HepG2 (cell line): Measurements from ENCODE around the gene TBCD. TPM values are rescaled to one million over a fixed set of nuclear protein-coding genes. Genes with fewer than 3 reads are reported as not detected.

ENCODE experiments used
- ATF7 ChIP-seq, 2 experiments: fragments of 450-650 bp in 1 of 2; sonication (generic) in 1 of 2; formaldehyde crosslinking in 1 of 2; IDR thresholded peaks; 2 replicates each; pipeline versions ENCODE4 v1.4.0 to v1.6.1; 2016 to 2020; ENCODE audit warnings: antibody characterized with exemption in 1 of 2, mild to moderate bottlenecking in 1 of 2, missing genetic modification reagents in 1 of 2
- ERF ChIP-seq: IDR thresholded peaks from 2 replicates; pipeline ENCODE4 v1.6.1; 2018; ENCODE audit warnings: missing biosample characterization, missing genetic modification reagents
- FOXJ3 ChIP-seq: sonication (generic); formaldehyde crosslinking; IDR thresholded peaks from 2 replicates; pipeline ENCODE4 v1.4.0; 2020; ENCODE audit warnings: missing genetic modification reagents, mild to moderate bottlenecking, borderline replicate concordance
- GZF1 ChIP-seq: sonication (generic); formaldehyde crosslinking; IDR thresholded peaks from 2 replicates; pipeline ENCODE4 v1.5.1; 2020; ENCODE audit warnings: mild to moderate bottlenecking, missing genetic modification reagents
- HDAC2 ChIP-seq: sonication (generic); formaldehyde crosslinking; IDR thresholded peaks from 2 replicates; pipeline ENCODE4 v1.4.0; 2020; ENCODE audit warnings: missing genetic modification reagents
- KLF13 ChIP-seq: sonication (generic); formaldehyde crosslinking; IDR thresholded peaks from 2 replicates; pipeline ENCODE4 v1.4.0; 2020; ENCODE audit warnings: mild to moderate bottlenecking, missing genetic modification reagents
- KLF9 ChIP-seq: IDR thresholded peaks from 2 replicates; pipeline ENCODE4 v1.6.1; 2016; ENCODE audit warnings: low read depth
- MYC ChIP-seq: sonication (generic); formaldehyde crosslinking; IDR thresholded peaks from 2 replicates; pipeline ENCODE4 v1.9.0; 2021; ENCODE audit warnings: missing genetic modification reagents, borderline replicate concordance
- SOX13 ChIP-seq, 3 experiments: fragments of 450-650 bp in 1 of 3; sonication (generic) in 1 of 3; formaldehyde crosslinking in 1 of 3; IDR thresholded peaks in 2 of 3; conservative IDR thresholded peaks in 1 of 3; 2 replicates each; pipeline versions ENCODE4 v1.5.0 to v1.6.1; 2016 to 2020; ENCODE audit warnings: antibody characterized with exemption in 1 of 3, mild to moderate bottlenecking in 1 of 3, missing compliant biosample characterization in 1 of 3, missing genetic modification reagents in 1 of 3, moderate library complexity in 1 of 3
- TGIF2 ChIP-seq: IDR thresholded peaks from 2 replicates; pipeline ENCODE4 v1.6.1; 2016; ENCODE audit warnings: control low read depth, missing compliant biosample characterization
- ZBTB20 ChIP-seq: sonication (generic); formaldehyde crosslinking; IDR thresholded peaks from 2 replicates; pipeline ENCODE4 v1.8.1; 2023; ENCODE audit warnings: missing genetic modification reagents, low read depth, mild to moderate bottlenecking, borderline replicate concordance
- ZNF20 ChIP-seq: sonication (generic); formaldehyde crosslinking; IDR thresholded peaks from 2 replicates; pipeline ENCODE4 v1.4.0; 2020; ENCODE audit warnings: mild to moderate bottlenecking, moderate library complexity, missing genetic modification reagents
- ZNF260 ChIP-seq: sonication (generic); formaldehyde crosslinking; IDR thresholded peaks from 2 replicates; pipeline ENCODE4 v1.4.0; 2020; ENCODE audit warnings: missing genetic modification reagents, low read depth, mild to moderate bottlenecking, borderline replicate concordance
- ZNF264 ChIP-seq: sonication (generic); formaldehyde crosslinking; IDR thresholded peaks from 2 replicates; pipeline ENCODE4 v1.4.0; 2020; ENCODE audit warnings: missing genetic modification reagents
- ZNF878 ChIP-seq: sonication (generic); formaldehyde crosslinking; IDR thresholded peaks from 2 replicates; pipeline ENCODE4 v1.8.1; 2023; ENCODE audit warnings: mild to moderate bottlenecking, missing genetic modification reagents, moderate library complexity
- polyA plus RNA-seq, 8 experiments: library from polyadenylated mRNA; depleted of rRNA in 3 of 8; stranded (reverse) in 7 of 8; unstranded in 1 of 8; fragments of >200 nt; fragmentation: Illumina TruSeq in 4 of 8; extraction: Trizol in 4 of 8; gene quantifications; 2 replicates each; pipeline versions ENCODE4 v1.2.1 to v1.2.3, GENCODE V29; 2011 to 2016; ENCODE audit warnings: low read depth in 4 of 8, missing spikeins in 1 of 8, mixed read lengths in 1 of 8; ENCODE audit not compliant: insufficient read depth in 1 of 8
- total RNA-seq, 5 experiments: library from RNA; depleted of rRNA; stranded (reverse); fragments of >200 nt; fragmentation: Illumina TruSeq; extraction: Trizol; gene quantifications; 2 replicates each; pipeline ENCODE4 v1.2.3, GENCODE V29; 2016; ENCODE audit warnings: low read depth in 1 of 5
- TF ChIP-seq, protein P1 (sequence below): sonication (generic); formaldehyde crosslinking; IDR thresholded peaks from 2 replicates; pipeline ENCODE4 v1.4.0; 2020; ENCODE audit warnings: low read depth, mild to moderate bottlenecking, missing genetic modification reagents
- TF ChIP-seq, protein P2 (sequence below): sonication (generic); formaldehyde crosslinking; IDR thresholded peaks from 2 replicates; pipeline ENCODE4 v1.4.0; 2020; ENCODE audit warnings: missing genetic modification reagents
- TF ChIP-seq, protein P3 (sequence below): sonication (generic); formaldehyde crosslinking; conservative IDR thresholded peaks from 2 replicates; pipeline ENCODE4 v1.8.0; 2022; ENCODE audit warnings: mild to moderate bottlenecking, moderate library complexity, missing genetic modification reagents
- TF ChIP-seq, protein P4 (sequence below): sonication (generic); formaldehyde crosslinking; IDR thresholded peaks from 2 replicates; pipeline ENCODE4 v1.4.0; 2020; ENCODE audit warnings: missing genetic modification reagents
- TF ChIP-seq, protein P5 (sequence below): sonication (generic); formaldehyde crosslinking; IDR thresholded peaks from 2 replicates; pipeline ENCODE4 v1.8.0; 2022; ENCODE audit warnings: mild to moderate bottlenecking, missing genetic modification reagents, borderline replicate concordance

TBCD gene
- total and polyA plus RNA-seq, 2 of the 13 experiments (the other 11 are each of a cell fraction or from before 2014, with no cell fraction given) = 33.9 to 54.8 TPM

DNA sequence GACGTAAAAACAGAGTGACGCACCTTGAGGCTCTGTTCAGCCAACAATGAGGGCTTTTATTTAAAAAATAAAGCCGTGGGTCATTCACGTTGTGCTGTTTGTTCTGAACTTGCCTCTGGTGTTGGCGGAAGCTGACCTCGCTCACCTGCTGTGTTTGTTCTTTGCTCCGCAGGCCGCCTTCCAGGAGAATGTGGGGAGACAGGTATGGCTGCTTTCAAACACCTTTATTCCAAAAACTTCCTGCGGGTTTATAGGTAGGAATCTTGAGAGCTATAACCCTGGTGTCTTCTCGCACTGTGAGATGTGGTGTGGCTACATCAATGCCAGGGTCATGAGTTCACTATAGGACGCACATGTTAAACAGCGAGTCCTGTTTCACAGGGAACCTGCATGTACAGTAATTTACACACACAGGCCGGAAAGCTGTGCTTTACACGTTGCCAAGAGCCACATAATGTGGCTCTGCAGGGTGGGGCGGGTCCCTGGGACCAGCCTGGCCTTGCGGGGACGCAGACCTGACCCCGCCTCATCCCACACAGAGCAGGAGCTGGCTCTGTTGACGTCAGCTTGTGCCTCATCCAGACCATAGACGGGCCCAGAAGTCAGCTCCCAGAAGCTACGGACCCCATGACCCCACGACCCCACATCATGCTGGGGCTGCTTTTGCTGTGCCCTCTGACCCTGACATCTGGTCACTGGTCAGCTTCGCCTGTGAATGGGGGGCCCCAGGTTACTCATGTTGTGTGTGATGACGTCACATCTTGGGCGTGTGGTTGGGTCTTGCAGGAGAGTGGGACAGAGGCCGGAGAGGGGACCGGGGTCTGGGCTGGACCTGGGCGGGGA lies 137.9 kb downstream of the TBCD start (continued):
- TF ChIP-seq FOXJ3 (peak; percentile 46; the same call in 1 of the 2 replicates), ERF (0 out of 2 replicates have a peak, but pooled peaks have one; percentile 25), KLF9 (CRISPR knock-in tag) (no peak), ZBTB20 (CRISPR knock-in tag) (no peak), ZNF260 (no peak), KLF13 (CRISPR knock-in tag) (no peak), GZF1 (CRISPR knock-in tag) (no peak), TGIF2 (CRISPR knock-in tag) (peak; percentile 69), SOX13 (IDR thresholded peaks at IDR 0.05) (peak; percentile 60; the same call in 1 of the 2 replicates), SOX13 (CRISPR knock-in tag; conservative IDR thresholded peaks at IDR 0.05 in 1 of 2, IDR thresholded peaks at IDR 0.05 in 1 of 2) (peak in 1 of 2 experiments; percentile 90; a peak in 2 of 4 replicates), ZNF878 (CRISPR knock-in tag) (0 out of 2 replicates have a peak, but pooled peaks have one; percentile 45), HDAC2 (CRISPR knock-in tag) (peak; percentile 64), ZNF264 (no peak), ATF7 (IDR thresholded peaks at IDR 0.05) (peak; percentile 25; the same call in 1 of the 2 replicates), ATF7 (CRISPR knock-in tag; IDR thresholded peaks at IDR 0.05) (no peak; the same call in 1 of the 2 replicates), ZNF20 (CRISPR knock-in tag) (no peak), MYC (CRISPR knock-in tag) (no peak)
- TF ChIP-seq, protein P1, sequence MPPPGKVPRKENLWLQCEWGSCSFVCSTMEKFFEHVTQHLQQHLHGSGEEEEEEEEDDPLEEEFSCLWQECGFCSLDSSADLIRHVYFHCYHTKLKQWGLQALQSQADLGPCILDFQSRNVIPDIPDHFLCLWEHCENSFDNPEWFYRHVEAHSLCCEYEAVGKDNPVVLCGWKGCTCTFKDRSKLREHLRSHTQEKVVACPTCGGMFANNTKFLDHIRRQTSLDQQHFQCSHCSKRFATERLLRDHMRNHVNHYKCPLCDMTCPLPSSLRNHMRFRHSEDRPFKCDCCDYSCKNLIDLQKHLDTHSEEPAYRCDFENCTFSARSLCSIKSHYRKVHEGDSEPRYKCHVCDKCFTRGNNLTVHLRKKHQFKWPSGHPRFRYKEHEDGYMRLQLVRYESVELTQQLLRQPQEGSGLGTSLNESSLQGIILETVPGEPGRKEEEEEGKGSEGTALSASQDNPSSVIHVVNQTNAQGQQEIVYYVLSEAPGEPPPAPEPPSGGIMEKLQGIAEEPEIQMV = 0 out of 2 replicates have a peak, but pooled peaks have one; percentile 16
- TF ChIP-seq, protein P2, sequence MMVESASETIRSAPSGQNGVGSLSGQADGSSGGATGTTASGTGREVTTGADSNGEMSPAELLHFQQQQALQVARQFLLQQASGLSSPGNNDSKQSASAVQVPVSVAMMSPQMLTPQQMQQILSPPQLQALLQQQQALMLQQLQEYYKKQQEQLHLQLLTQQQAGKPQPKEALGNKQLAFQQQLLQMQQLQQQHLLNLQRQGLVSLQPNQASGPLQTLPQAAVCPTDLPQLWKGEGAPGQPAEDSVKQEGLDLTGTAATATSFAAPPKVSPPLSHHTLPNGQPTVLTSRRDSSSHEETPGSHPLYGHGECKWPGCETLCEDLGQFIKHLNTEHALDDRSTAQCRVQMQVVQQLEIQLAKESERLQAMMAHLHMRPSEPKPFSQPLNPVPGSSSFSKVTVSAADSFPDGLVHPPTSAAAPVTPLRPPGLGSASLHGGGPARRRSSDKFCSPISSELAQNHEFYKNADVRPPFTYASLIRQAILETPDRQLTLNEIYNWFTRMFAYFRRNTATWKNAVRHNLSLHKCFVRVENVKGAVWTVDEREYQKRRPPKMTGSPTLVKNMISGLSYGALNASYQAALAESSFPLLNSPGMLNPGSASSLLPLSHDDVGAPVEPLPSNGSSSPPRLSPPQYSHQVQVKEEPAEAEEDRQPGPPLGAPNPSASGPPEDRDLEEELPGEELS = peak; percentile 56
- TF ChIP-seq, protein P3, sequence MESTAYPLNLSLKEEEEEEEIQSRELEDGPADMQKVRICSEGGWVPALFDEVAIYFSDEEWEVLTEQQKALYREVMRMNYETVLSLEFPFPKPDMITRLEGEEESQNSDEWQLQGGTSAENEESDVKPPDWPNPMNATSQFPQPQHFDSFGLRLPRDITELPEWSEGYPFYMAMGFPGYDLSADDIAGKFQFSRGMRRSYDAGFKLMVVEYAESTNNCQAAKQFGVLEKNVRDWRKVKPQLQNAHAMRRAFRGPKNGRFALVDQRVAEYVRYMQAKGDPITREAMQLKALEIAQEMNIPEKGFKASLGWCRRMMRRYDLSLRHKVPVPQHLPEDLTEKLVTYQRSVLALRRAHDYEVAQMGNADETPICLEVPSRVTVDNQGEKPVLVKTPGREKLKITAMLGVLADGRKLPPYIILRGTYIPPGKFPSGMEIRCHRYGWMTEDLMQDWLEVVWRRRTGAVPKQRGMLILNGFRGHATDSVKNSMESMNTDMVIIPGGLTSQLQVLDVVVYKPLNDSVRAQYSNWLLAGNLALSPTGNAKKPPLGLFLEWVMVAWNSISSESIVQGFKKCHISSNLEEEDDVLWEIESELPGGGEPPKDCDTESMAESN = no peak
- TF ChIP-seq, protein P4, sequence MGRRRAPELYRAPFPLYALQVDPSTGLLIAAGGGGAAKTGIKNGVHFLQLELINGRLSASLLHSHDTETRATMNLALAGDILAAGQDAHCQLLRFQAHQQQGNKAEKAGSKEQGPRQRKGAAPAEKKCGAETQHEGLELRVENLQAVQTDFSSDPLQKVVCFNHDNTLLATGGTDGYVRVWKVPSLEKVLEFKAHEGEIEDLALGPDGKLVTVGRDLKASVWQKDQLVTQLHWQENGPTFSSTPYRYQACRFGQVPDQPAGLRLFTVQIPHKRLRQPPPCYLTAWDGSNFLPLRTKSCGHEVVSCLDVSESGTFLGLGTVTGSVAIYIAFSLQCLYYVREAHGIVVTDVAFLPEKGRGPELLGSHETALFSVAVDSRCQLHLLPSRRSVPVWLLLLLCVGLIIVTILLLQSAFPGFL (CRISPR knock-in tag) = no peak
- TF ChIP-seq, protein P5, sequence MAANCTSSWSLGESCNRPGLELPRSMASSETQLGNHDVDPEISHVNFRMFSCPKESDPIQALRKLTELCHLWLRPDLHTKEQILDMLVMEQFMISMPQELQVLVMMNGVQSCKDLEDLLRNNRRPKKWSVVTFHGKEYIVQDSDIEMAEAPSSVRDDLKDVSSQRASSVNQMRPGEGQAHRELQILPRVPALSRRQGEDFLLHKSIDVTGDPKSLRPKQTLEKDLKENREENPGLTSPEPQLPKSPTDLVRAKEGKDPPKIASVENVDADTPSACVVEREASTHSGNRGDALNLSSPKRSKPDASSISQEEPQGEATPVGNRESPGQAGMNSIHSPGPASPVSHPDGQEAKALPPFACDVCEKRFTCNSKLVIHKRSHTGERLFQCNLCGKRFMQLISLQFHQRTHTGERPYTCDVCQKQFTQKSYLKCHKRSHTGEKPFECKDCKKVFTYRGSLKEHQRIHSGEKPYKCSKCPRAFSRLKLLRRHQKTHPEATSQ (CRISPR knock-in tag) = no peak
